ENCODE data around the gene C9orf78.

GRCh38 chr9:129835860-129836223, 767 bp upstream of the C9orf78 start:
- TF ChIP-seq CTCF (IDR thresholded peaks at IDR 0.05) = no peak
- no peak for TF ChIP-seq POLR2A (IDR thresholded peaks at IDR 0.05)
- no peak for TF ChIP-seq POLR2AphosphoS5 (IDR thresholded peaks at IDR 0.05)
- no peak for TF ChIP-seq EP300 (IDR thresholded peaks at IDR 0.05)

Measured in upper lobe of left lung (tissue), 4 donors.